ENCODE results near the gene MTMR3.

MTMR3 gene

GRCh38 chr22:29867851-29868250, 15.1 kb upstream of the MTMR3 start:
- H3K9me3 ChIP-seq (ENCODE audit: control insufficient read depth, low read length): no peaks in the 10 kb centered on the region
- H2AFZ ChIP-seq (ENCODE audit: low read depth, low read length): no peak overlapping the region
- H3K9ac ChIP-seq (ENCODE audit: low read length): no peak overlapping the region
- no peaks in the 10 kb centered on the region for H3K36me3 ChIP-seq (ENCODE audit: control insufficient read depth in 1 of 2, insufficient read depth in 2 of 2, low read depth in 1 of 2, low read length in 2 of 2)
- H3K14ac ChIP-seq (ENCODE audit: low read length in 2 of 2): no peak overlapping the region
- H3K4ac ChIP-seq (ENCODE audit: low read depth in 1 of 2, low read length in 2 of 2): no peak overlapping the region
- no peak overlapping the region for H3K23ac ChIP-seq (ENCODE audit: low read length in 2 of 2)
- H3K27ac ChIP-seq (ENCODE audit: low read length, poor library complexity, severe bottlenecking): no peak overlapping the region
- H2BK15ac ChIP-seq (ENCODE audit: low read depth, poor library complexity, severe bottlenecking): no peak overlapping the region
- no peak overlapping the region for H3K4me2 ChIP-seq (ENCODE audit: low read length, poor library complexity, severe bottlenecking)
- DNase-seq: no peak
- H2AK5ac ChIP-seq (ENCODE audit: low read length, severe bottlenecking): no peak overlapping the region
- H3K79me1 ChIP-seq (replicated peaks; ENCODE audit: low read length, poor library complexity, severe bottlenecking): no peaks in the 10 kb centered on the region
- H3K27me3 ChIP-seq (ENCODE audit: control insufficient read depth in 1 of 2, insufficient read depth in 1 of 2, low read length in 2 of 2): peaks cover 0 to 23% of the 10 kb centered on the region in 2 experiments
- no peak overlapping the region for H2BK5ac ChIP-seq (ENCODE audit: low read depth, low read length, poor library complexity, severe bottlenecking)
- H3K4me3 ChIP-seq (ENCODE audit: insufficient read depth in 1 of 2, low read depth in 1 of 2, low read length in 2 of 2): no peak overlapping the region
- no peak overlapping the region for H2BK120ac ChIP-seq (ENCODE audit: low read depth, low read length)
- WGBS: over 99% methylated on average over 2 of the region's 3 CpGs
- H3K4me1 ChIP-seq (ENCODE audit: control insufficient read depth, insufficient read depth, low read depth, low read length): peaks cover 20% of the 10 kb centered on the region
- no peak overlapping the region for H2BK12ac ChIP-seq (ENCODE audit: low read length in 2 of 2)
- no peak overlapping the region for H4K8ac ChIP-seq (ENCODE audit: low read length)
- H4K91ac ChIP-seq (ENCODE audit: low read length): no peak overlapping the region
- no peak overlapping the region for H3K18ac ChIP-seq (ENCODE audit: low read depth in 1 of 2, low read length in 2 of 2)

- no peak overlapping the region for H2AFZ ChIP-seq (ENCODE audit: low read depth, low read length)
- H3K9ac ChIP-seq (ENCODE audit: low read length): no peak overlapping the region
- H2BK15ac ChIP-seq (ENCODE audit: low read depth, poor library complexity, severe bottlenecking): no peak overlapping the region
- H3K36me3 ChIP-seq (ENCODE audit: control insufficient read depth in 1 of 2, insufficient read depth in 2 of 2, low read depth in 1 of 2, low read length in 2 of 2): no peaks in the 10 kb centered on the region
- DNase-seq: no peak
- H3K23ac ChIP-seq (ENCODE audit: low read length in 2 of 2): no peak overlapping the region
- no peak overlapping the region for H4K8ac ChIP-seq (ENCODE audit: low read length)
- H3K27ac ChIP-seq (ENCODE audit: low read length, poor library complexity, severe bottlenecking): peak overlapping the region; percentile 87
- H3K4me2 ChIP-seq (ENCODE audit: low read length, poor library complexity, severe bottlenecking): no peak overlapping the region
- H3K4ac ChIP-seq (ENCODE audit: low read depth in 1 of 2, low read length in 2 of 2): no peak overlapping the region
- no peaks in the 10 kb centered on the region for H3K9me3 ChIP-seq (ENCODE audit: control insufficient read depth, low read length)
- no peak overlapping the region for H3K18ac ChIP-seq (ENCODE audit: low read depth in 1 of 2, low read length in 2 of 2)
- no peak overlapping the region for H3K4me3 ChIP-seq (ENCODE audit: insufficient read depth in 1 of 2, low read depth in 1 of 2, low read length in 2 of 2)
- peak overlapping the region; percentile 21 for H2AK5ac ChIP-seq (ENCODE audit: low read length, severe bottlenecking)
- no peak overlapping the region for H2BK120ac ChIP-seq (ENCODE audit: low read depth, low read length)
- H4K91ac ChIP-seq (ENCODE audit: low read length): no peak overlapping the region
- no peak overlapping the region for H3K14ac ChIP-seq (ENCODE audit: low read length in 2 of 2)
- WGBS: 97% methylated on average over 2 of the region's 3 CpGs
- no peaks in the 10 kb centered on the region for H3K79me1 ChIP-seq (replicated peaks; ENCODE audit: low read length, poor library complexity, severe bottlenecking)
- peak overlapping the region; percentile 66 for H2BK5ac ChIP-seq (ENCODE audit: low read depth, low read length, poor library complexity, severe bottlenecking)
- peaks cover 20% of the 10 kb centered on the region for H3K4me1 ChIP-seq (ENCODE audit: control insufficient read depth, insufficient read depth, low read depth, low read length)
- H2BK12ac ChIP-seq (ENCODE audit: low read length in 2 of 2): no peak overlapping the region
- peaks cover 0 to 49% of the 10 kb centered on the region in 2 experiments for H3K27me3 ChIP-seq (ENCODE audit: control insufficient read depth in 1 of 2, insufficient read depth in 1 of 2, low read length in 2 of 2)
Measured at GRCh38 chr22:29870574-29870973, 12.4 kb upstream of the MTMR3 start.

GRCh38 chr22:29871684-29872083, 11.3 kb upstream of the MTMR3 start:
- H2BK5ac ChIP-seq (ENCODE audit: low read depth, low read length, poor library complexity, severe bottlenecking): no peak overlapping the region
- H3K23ac ChIP-seq (ENCODE audit: low read length in 2 of 2): no peak overlapping the region
- H2BK120ac ChIP-seq (ENCODE audit: low read depth, low read length): no peak overlapping the region
- no peak overlapping the region for H3K9ac ChIP-seq (ENCODE audit: low read length)
- no peaks in the 10 kb centered on the region for H3K79me1 ChIP-seq (replicated peaks; ENCODE audit: low read length, poor library complexity, severe bottlenecking)
- peak overlapping the region; percentile 87 for H3K27ac ChIP-seq (ENCODE audit: low read length, poor library complexity, severe bottlenecking)
- peak; percentile 44 for DNase-seq
- no peak overlapping the region for H2AK5ac ChIP-seq (ENCODE audit: low read length, severe bottlenecking)
- H3K14ac ChIP-seq (ENCODE audit: low read length in 2 of 2): no peak overlapping the region
- peaks cover 0 to 58% of the 10 kb centered on the region in 2 experiments for H3K27me3 ChIP-seq (ENCODE audit: control insufficient read depth in 1 of 2, insufficient read depth in 1 of 2, low read length in 2 of 2)
- H3K36me3 ChIP-seq (ENCODE audit: control insufficient read depth in 1 of 2, insufficient read depth in 2 of 2, low read depth in 1 of 2, low read length in 2 of 2): no peaks in the 10 kb centered on the region
- no peaks in the 10 kb centered on the region for H3K9me3 ChIP-seq (ENCODE audit: control insufficient read depth, low read length)
- no peak overlapping the region for H4K91ac ChIP-seq (ENCODE audit: low read length)
- no peak overlapping the region for H3K4ac ChIP-seq (ENCODE audit: low read depth in 1 of 2, low read length in 2 of 2)
- no peak overlapping the region for H3K4me2 ChIP-seq (ENCODE audit: low read length, poor library complexity, severe bottlenecking)
- H3K4me3 ChIP-seq (ENCODE audit: insufficient read depth in 1 of 2, low read depth in 1 of 2, low read length in 2 of 2): no peak overlapping the region
- peaks cover 20% of the 10 kb centered on the region for H3K4me1 ChIP-seq (ENCODE audit: control insufficient read depth, insufficient read depth, low read depth, low read length)
- H2AFZ ChIP-seq (ENCODE audit: low read depth, low read length): no peak overlapping the region
- no peak overlapping the region for H2BK15ac ChIP-seq (ENCODE audit: low read depth, poor library complexity, severe bottlenecking)
- H4K8ac ChIP-seq (ENCODE audit: low read length): no peak overlapping the region
- no peak overlapping the region for H2BK12ac ChIP-seq (ENCODE audit: low read length in 2 of 2)
- H3K18ac ChIP-seq (ENCODE audit: low read depth in 1 of 2, low read length in 2 of 2): no peak overlapping the region
- WGBS: 26% methylated on average over 4 of the region's 5 CpGs

GRCh38 chr22:29872144-29872893, 10.7 kb upstream of the MTMR3 start:
- H2AK5ac ChIP-seq (ENCODE audit: low read length, severe bottlenecking): peak overlapping the region; percentile 70
- no peak overlapping the region for H4K91ac ChIP-seq (ENCODE audit: low read length)
- 96% methylated on average over 3 of the region's 3 CpGs for WGBS
- H2BK120ac ChIP-seq (ENCODE audit: low read depth, low read length): peak overlapping the region; percentile 73
- no peak overlapping the region for H2AFZ ChIP-seq (ENCODE audit: low read depth, low read length)
- H3K4me3 ChIP-seq (ENCODE audit: insufficient read depth in 1 of 2, low read depth in 1 of 2, low read length in 2 of 2): no peak overlapping the region
- H3K14ac ChIP-seq (ENCODE audit: low read length in 2 of 2): no peak overlapping the region
- peak overlapping the region in 1 of 2 experiments; percentile 18 for H3K4ac ChIP-seq (ENCODE audit: low read depth in 1 of 2, low read length in 2 of 2)
- no peak overlapping the region for H2BK12ac ChIP-seq (ENCODE audit: low read length in 2 of 2)
- H3K27me3 ChIP-seq (ENCODE audit: control insufficient read depth in 1 of 2, insufficient read depth in 1 of 2, low read length in 2 of 2): peaks cover 0 to 62% of the 10 kb centered on the region in 2 experiments
- H3K27ac ChIP-seq (ENCODE audit: low read length, poor library complexity, severe bottlenecking): peak overlapping the region; percentile 87
- H2BK5ac ChIP-seq (ENCODE audit: low read depth, low read length, poor library complexity, severe bottlenecking): no peak overlapping the region
- no peaks in the 10 kb centered on the region for H3K36me3 ChIP-seq (ENCODE audit: control insufficient read depth in 1 of 2, insufficient read depth in 2 of 2, low read depth in 1 of 2, low read length in 2 of 2)
- peaks cover 20% of the 10 kb centered on the region for H3K4me1 ChIP-seq (ENCODE audit: control insufficient read depth, insufficient read depth, low read depth, low read length)
- no peaks in the 10 kb centered on the region for H3K79me1 ChIP-seq (replicated peaks; ENCODE audit: low read length, poor library complexity, severe bottlenecking)
- H4K8ac ChIP-seq (ENCODE audit: low read length): no peak overlapping the region
- no peak overlapping the region for H3K9ac ChIP-seq (ENCODE audit: low read length)
- H3K23ac ChIP-seq (ENCODE audit: low read length in 2 of 2): no peak overlapping the region
- H3K9me3 ChIP-seq (ENCODE audit: control insufficient read depth, low read length): no peaks in the 10 kb centered on the region
- no peak for DNase-seq
- H3K18ac ChIP-seq (ENCODE audit: low read depth in 1 of 2, low read length in 2 of 2): no peak overlapping the region
- H3K4me2 ChIP-seq (ENCODE audit: low read length, poor library complexity, severe bottlenecking): no peak overlapping the region
- no peak overlapping the region for H2BK15ac ChIP-seq (ENCODE audit: low read depth, poor library complexity, severe bottlenecking)

All from mesenchymal stem cell (in vitro differentiated cells and primary cell).